GM19043 (cell line): ENCODE data around the gene FBP1.

ENCODE experiments used
- ATAC-seq: cut with Tn5 transposase; IDR thresholded peaks from one replicate; pipeline ENCODE4 v1.9.1; 2021; ENCODE audit warnings: low read depth; ENCODE audit not compliant: unreplicated experiment

Gene FBP1

GRCh38 chr9:94657021-94657725, 17.9 kb upstream of the FBP1 start:
- no peak for ATAC-seq

GRCh38 chr9:94656200-94656599, 16.9 kb upstream of the FBP1 start:
- peak; percentile 97 for ATAC-seq

- ATAC-seq = peak; percentile 12
These were observed 16.4 kb upstream of the FBP1 start for GRCh38 chr9:94655739-94656138.

GRCh38 chr9:94654165-94654894, 15.0 kb upstream of the FBP1 start:
- no peak for ATAC-seq

DNA sequence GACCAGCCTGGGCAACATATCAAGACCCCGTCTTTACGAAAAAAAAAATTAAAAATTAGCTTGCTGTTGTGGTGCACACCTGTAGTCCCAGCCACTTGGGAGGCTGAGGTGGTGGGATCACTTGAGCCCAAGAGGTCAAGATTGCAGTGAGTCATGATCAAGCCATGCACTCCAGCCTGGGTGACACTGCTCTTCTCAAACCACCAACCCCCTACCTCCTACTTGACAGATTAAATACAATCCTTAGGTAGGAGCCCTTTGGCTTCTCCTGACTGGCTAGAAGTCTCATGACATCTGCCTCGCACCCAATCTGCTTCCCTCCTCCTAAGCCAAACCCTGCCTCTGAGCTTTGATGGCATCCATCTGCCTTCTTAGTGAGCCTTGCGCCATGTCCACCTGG, 11.6 kb upstream of the FBP1 start:
- no peak for ATAC-seq

DNA sequence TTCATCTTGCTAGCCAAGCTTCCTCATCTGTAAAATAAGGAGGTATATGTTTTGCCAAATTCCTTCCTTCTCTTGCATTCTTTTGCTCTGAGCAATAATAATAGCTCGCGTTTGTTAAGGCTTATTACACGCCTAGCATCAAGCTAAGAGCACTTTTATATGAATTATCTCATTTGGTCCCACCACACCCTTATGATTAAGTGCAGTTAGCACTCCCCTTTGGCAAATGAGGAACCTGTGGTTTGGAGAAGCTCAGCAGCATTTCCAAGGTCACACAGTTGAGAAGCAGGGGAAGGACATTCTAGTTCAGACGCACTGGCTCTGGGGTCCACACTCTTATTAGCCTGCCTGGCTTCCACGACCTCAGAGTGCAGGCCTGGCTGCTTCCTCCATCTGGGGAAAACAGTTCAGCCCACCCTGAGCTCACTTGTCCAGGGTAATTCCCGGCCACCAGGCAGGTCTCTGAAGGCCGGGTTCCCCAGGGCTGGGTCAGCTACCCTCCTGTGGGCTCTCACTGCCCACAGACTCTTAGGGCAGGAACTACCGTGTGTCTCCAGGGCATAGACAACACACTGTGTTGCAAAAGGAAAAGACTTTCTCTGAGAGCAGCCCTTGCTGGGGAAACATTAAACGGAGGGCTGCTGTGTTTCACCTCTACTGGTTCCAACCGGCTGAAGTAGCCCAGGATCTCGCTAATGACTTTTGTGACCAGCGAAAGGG, 9.9 kb upstream of the FBP1 start:
- no peak for ATAC-seq

- ATAC-seq = no peak
These were observed 8.9 kb upstream of the FBP1 start for GRCh38 chr9:94648185-94648584.

DNA sequence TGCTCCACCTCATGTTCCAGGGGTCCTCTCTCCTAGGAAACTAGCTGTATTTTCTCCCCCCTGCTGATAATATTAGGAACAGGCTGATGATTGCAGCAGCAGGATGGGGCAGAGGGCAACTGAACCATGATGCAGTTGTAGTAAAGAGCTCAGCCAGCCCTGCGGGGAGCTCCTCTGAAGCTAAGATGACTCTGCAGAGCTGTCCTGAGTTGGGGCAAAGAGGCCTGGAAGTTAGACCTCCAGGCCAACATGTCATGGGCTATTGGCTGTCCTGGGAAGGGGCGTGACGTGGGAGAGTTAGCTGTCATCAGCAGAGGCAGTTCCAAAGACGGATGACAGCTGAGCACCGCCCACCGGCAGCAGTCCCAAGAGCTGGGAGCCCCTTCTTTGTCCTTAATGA, 6.6 kb upstream of the FBP1 start:
- no peak for ATAC-seq

- ATAC-seq = no peak
These were observed 5.2 kb upstream of the FBP1 start for GRCh38 chr9:94644543-94644942.

GRCh38 chr9:94643741-94644140, 4.4 kb upstream of the FBP1 start:
- no peak for ATAC-seq

DNA sequence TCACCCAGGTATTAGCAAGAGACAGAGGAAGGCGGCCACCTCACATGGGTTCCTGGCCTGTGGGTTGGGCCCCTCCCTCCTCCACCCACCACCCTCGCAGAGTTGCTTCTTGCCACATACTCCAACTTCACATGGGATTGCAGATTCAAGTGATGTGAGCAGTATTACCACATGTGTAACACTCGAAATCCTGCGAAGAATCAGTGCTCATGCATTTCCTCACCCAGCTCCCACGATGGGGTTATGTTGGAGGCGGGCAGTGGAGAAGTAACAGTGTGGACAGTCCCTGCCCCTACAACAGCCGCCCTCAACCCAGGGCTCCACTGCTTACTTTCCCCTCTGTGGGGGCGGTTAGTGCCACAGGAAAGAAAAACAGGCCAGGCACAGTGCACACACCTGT, 3.9 kb upstream of the FBP1 start:
- no peak for ATAC-seq

DNA sequence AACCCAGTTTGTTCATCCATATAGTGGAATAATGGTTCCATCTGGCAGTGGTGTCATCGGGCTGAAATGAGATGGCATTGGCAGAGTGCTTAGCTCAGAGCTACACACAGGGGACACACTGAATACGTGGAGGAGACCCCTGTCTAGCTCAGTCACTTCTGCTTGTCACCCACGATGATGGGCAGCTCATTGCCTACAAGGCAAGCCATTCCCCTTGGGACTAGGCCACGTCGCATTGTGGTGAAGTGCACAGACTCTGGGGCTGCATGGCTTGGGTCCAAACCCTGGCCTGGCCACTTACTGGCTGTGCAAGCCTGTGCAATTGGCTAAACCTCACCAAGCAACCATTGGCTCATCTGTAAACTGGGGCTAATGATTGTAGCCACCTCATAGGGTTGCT, 3.2 kb upstream of the FBP1 start:
- ATAC-seq = no peak

DNA sequence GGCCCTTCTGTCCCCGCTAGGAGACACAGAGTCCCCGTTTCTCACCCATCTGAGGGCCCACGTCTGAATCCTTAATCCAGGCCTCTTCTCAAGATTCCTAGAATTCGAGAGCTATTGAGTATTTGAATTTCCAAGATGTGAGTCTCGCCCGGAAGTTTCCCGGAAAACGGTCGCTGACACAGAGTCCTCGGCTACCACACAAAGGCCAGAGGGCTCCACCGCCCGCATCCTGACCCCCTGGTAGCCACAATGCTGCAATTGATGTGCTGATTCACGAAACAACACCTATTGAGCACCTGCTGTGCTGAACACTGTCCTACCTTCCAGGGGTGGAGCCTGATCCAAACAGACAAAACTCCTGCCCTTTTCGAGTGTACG, 670 bp upstream of the FBP1 start:
- ATAC-seq = no peak

- ATAC-seq = no peak
These were observed 820 bp downstream of the FBP1 start for GRCh38 chr9:94638335-94639060.

DNA sequence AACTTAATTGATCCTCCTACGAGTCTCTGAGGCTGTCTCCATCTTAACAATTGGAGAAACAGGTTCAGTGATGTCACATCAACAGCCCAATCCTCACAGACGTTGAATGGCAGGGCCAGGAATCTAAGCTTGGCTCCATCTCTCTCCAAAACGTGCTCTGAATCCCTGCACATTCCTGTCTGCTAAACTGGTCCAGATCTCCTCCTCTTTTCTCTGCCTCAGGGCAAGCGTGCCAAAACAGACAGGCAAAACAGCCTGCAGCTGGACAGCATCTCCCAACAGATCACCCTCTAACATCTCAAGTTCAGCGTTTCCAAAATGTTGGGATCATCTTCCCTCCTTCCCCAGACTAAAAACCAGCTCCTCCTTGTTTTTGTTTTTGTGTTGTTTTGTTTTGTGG, 6.6 kb downstream of the FBP1 start:
- ATAC-seq = no peak

DNA sequence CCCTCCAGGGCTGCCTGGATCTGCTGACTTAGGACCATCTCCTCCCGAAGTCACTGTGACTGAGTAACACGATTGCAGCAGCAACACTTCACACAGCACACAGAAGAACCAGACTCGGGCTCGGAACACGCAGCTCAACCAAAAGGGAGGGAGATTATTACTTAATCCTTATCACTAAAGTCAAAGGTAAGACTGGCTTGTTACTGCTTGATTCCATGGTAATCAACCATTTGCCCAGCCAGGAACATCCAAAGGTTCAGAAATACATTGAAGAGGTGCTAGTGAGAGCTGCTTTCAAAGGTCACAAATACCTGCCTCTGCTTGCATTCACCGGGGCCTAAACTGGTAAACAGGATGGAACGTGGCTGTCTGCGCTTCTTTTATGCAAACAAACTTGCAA, 7.7 kb downstream of the FBP1 start:
- ATAC-seq = no peak

GRCh38 chr9:94630833-94631232, 8.5 kb downstream of the FBP1 start:
- no peak for ATAC-seq

GRCh38 chr9:94630281-94630680, 9.0 kb downstream of the FBP1 start:
- ATAC-seq = no peak

DNA sequence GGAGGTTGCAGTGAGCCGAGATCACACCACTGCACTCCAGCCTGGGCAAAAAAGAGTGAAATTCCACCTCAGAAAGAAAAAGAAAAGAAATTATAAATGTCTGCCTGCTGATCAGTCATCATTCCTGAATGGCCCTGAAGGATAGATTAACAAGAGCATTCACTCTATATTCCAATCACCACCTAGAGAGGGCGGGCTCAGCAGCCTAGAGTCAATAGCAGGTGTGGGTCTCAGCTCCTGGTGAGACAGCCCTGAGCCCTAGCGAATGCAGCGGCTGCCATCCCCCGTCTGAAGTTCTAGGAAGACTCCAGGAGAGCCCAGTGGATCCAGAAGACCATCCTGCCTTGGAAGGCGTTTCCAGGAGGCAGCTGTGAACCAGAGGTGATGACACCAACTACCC, 12.0 kb downstream of the FBP1 start:
- ATAC-seq = no peak

DNA sequence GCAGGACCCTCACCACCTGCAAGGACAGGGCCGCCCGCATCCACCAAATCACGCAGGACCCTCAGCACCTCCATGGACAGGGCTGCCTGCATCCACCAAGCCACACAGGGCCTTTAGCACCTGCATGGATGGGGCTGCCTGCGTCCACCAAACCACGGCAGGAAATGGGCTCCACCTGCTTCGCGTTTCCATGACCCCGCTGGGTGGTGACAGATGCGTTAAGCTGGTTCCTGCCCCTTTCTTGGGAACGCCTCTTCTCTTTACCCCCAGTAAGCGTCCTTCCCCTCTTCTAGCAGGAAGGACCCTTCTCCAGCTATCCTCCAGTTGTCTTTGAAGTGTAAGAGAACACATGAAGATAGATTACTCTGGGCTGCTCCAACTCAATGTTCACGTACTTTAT, 13.5 kb downstream of the FBP1 start:
- no peak for ATAC-seq

DNA sequence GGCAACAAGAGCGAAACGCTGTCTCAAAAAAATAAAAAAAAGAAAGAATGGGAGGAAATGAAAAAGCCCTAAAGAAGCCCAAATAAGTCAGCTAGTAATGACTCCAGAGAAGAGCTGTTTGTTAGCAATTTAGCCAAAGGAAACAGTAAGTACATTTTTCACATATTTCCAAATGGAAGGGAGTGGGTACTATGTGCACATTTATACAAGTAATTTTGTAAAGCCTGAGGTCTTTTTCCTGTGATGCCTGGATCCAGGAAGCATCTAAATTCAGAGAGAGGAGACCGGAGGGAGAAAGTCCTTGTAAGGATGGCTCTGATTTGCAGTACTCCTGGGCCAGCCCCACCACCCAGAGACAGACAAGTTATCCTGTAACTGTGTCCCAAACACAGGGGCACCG, 14.7 kb downstream of the FBP1 start:
- ATAC-seq = no peak
